ENCODE measurements around the gene PRPF38B.
A peak's percentile ranks its signal among the peaks of the same experiment; 100 is the strongest.
"Not testable (repeated sequence)": the region's sequence is repeated elsewhere in the genome, so short reads cannot be mapped to it uniquely, and the experiment has no call there.

The PRPF38B gene

DNA sequence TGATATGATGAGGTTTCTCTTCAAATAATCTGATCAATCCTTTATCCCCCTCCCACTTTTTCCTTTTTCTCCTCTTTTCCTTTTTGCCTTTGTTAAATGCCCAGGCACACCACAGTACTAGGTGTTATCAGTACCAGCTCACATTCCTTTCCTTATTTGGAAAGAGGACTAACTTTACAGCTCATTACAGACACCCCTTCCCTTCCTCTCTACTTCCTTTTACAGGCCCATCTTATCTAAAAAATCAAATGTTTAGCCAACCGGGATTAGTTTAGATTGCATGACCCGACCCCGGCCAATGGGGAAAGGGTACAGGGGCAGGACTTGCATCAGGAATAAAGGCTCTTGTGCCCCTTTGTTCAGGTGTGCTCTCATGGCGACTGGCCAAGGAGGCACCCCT lies 10.4 kb upstream of the PRPF38B start:
- DNase-seq, result not testable (repeated sequence)

DNA sequence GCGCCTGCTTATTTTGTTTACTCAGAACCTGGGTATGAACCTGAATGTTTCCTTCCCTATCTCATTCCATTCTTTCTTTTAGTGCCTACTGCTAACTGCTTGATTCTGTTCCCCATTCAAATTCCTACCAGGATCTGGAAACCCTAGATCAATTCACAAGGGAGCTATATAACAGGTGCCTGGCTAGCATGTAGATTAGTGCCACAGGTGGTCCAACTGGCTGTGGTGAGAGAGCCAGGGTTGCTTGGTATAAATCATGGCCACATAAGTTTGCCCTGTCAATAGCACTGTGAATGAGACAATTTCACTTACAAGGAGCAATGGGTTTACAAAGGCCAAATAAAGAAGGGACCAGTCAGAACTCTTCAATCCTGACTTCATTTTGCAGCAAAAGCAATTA lies 6.6 kb upstream of the PRPF38B start:
- no peak for DNase-seq

DNA sequence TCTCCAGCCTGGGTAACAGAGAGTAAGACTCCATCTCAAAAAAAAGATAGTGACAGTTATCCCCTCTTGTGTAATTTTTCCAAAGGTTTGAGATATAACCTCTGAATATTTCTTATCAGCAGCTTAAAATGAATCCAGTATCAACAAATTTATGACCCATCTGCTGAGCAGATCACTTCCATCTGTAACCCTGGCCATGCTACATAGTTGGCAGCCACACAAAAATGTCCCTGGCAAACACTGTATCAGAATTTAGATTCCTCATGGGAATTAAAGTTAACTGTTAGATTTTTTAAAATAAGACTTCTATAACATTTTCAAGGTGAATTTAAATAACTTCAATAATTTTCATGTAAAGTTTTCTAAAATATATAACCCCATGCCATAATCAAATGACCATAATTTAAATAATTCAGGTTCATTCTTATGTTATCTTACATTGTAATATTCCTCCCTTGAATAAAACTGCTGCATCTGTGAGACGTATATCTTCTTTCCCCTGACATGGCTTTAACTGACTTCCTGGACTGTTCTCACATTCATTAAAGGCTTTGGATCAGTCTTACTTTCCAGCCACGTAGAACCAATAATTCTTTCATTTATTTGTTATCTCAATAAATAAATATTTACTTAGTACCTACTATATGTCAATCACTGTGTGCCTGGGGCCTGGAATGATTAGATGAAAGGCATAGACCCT lies 5.3 kb upstream of the PRPF38B start:
- no peak for DNase-seq

DNA sequence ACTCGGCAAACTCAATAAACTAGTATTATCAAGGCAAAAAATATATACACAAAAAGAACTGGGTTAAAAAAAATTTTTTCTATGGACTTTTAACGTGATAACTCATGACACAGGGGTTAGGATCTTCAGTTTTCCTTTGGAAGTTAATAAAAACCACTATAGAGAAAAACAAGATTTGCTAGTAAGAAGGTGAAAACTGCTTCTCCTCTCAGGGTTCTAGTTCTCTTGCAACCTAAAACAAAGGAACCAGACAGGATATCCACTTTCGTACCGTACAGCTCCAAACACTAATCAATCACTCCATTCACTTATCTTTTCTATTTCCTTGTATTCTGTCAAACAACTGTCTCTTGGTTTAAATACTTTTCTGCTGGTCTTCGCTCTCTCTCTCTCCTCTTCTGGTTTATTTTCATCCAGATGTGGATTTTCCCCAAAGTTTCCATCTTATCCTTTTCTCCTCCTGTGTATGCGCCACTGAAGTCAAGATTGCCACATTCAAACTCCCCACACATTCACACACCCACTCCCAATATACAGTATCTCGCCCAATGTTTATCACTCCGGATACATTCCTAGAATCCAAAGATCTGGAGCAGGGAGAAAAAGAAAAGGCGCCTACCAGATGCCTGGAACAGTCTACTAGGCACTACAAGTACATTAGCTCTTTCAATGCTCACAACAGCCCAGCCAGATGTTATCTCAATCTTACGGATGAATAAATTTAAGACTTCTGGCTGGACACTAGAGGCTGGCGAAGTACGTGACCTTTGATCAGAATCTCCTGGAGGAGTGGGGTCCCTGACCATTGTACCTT lies 775 bp upstream of the PRPF38B start:
- no peak for DNase-seq

DNA sequence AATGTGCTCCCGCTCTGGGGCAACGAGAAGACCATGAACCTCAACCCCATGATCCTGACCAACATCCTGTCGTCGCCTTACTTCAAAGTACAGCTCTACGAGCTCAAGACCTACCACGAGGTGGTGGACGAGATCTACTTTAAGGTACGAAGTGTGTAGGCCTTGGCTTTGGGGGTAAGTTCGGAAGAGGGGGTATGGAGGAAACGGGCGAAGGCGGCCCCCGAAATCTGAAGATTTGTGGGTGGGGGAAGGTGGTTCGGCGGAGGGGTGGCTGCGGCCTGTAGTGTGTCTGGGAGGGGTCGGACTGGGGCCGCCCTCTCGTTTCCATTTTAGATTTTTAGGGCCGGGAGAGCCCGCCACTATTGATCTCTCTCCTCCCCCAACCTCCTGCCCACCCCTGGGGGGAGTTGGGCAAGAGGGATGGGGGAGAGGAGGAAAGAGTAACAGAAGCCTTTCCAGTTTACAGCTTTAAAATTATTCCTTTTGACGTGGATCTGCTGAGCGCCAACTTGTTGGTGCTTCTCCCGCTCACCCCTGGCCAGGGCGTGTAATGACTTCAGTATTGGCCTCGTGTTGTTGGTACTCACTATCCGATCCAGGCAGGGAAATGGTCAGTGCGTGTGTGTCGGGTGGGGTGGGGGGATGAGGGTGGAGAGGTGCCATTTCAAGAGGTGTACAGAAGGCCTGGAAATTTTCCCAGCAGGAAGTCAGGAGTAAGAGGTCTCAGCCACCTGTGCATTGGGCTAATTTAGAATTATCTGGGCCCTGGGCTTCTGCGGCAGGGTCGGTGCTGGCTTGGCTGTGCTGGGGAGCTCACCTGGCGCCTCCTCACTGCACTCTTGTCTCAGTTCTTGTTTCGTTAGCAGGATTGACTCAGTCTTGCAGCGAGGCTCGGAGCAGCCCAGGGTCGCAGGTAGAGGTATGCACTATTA lies 880 bp downstream of the PRPF38B start:
- DNase-seq, result peak; percentile 33

DNA sequence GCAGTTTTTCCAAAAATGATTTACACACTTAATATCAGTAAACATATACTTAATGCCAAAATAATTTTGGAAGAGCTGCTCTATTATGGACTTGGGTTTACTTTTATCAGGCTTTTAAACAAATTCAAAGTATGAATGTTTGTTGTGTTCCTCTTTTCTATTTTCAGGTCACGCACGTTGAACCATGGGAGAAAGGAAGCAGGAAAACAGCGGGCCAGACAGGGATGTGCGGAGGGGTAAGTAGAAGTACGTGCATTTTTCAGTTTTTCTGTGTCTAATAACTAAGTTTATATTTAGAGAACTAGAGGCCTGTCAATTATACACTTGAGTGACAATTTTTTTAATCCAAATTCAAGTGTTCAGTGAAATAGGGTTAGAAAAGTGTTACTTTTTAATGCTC lies 3.4 kb downstream of the PRPF38B start:
- no peak for DNase-seq

DNA sequence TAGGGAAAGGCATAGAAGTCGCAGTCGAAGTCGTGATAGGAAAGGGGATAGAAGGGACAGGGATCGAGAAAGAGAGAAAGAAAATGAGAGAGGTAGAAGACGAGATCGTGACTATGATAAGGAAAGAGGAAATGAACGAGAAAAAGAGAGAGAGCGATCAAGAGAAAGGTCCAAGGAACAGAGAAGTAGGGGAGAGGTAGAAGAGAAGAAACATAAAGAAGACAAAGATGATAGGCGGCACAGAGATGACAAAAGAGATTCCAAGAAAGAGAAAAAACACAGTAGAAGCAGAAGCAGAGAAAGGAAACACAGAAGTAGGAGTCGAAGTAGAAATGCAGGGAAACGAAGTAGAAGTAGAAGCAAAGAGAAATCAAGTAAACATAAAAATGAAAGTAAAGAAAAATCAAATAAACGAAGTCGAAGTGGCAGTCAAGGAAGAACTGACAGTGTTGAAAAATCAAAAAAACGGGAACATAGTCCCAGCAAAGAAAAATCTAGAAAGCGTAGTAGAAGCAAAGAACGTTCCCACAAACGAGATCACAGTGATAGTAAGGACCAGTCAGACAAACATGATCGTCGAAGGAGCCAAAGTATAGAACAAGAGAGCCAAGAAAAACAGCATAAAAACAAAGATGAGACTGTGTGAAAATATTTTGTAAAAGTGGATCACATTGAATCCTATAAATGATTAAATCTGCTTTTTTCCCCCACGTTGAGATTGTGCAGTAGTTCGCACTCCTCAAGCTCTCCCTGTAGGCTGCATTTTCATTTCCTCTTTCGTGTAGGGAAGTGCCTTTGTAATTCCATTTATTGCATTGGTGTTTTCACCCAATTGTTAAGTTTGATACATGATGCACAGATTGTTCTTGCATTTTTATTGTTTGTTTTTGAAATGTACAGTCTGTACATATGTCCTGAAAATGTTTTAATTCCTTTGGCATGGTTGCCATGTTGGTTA lies 7.5 kb downstream of the PRPF38B start:
- DNase-seq, result no peak

DNA sequence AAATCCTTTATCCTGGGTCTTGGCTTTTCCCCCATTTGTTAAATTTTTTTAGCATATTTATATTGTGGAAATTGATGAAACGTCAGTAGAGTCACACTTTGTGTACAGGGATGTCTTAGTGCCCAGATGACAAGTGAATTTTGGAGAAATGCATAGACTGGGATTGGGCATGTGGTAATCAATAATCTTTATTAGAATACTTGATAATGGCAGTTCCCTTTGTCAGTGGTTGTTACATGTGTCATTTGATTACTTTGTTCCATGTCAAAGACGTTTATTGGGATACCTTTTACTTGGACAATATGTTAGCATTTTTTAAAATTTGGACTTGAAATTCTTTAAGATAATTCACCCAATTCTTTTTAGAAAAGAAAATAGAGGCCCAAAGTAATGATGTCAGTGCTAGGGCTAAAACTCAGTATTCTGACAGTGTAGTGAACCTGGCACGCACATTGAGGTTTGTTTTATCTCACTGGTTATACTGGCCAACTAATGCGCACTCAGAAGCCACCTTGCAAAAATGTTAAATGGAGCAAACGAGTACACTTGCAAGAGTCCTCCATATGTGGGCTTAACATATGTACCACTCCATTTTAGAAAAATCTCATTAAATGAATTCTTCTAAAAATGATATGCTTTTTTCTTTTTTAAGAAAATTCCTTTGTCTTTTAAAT lies 9.2 kb downstream of the PRPF38B start:
- DNase-seq, result no peak

DNA sequence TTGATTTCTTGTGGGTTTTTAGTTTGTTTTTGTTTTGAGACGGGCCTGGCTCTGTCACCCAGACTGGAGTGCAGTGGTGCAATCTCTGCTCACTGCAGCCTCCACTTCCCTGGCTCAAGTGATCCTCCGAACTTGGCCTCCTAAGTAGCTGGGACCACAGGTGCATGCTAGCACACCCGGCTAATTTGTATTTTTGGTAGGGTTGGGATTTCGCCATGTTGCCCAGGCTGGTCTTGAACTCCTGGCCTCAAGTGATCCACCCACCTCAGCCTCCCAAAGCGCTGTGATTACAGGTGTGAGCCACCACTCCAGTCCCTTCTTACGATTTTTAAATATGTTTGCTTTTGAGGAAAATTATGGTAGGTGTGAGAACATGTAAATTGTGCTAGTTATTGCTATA lies 10.0 kb downstream of the PRPF38B start:
- DNase-seq, result not testable (repeated sequence)

DNA sequence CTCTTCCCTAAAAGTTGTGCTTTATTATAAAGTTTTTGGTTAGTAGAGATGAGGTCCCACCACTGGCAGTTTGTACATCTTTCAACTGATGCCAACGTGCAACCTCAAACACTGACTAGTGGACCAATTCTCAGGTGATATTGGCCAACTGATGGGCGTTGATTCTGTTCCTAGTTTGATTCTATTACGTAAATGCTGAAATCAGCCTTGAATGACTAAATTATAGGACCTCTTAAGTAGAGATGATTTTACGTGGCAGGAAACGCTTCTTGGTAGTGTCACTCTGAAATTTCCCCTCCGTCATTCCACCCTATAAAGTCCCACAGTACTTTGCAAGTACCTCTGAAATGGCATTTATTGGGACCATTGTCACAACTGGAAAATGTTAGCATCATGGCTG lies 11.8 kb downstream of the PRPF38B start:
- no peak for DNase-seq

DNA sequence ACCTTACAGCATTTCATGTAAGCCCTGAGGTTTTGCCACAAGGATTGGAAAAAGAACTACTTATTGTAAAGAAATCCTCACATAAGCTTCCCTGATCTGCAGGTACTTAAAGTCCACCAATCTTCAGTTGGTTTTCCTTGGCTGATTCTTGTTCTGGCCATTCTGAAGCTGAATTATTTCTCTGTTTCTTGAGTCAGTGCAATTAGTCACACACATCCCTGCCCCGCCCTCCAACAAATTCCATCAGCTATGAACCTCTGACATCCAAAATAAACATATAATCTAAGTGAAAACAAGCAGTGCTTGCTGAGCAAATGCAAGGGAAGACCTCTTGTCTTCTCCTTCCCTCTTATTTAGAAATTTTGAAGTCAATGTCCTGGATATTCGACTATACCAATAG lies 12.4 kb downstream of the PRPF38B start:
- DNase-seq, result no peak

DNA sequence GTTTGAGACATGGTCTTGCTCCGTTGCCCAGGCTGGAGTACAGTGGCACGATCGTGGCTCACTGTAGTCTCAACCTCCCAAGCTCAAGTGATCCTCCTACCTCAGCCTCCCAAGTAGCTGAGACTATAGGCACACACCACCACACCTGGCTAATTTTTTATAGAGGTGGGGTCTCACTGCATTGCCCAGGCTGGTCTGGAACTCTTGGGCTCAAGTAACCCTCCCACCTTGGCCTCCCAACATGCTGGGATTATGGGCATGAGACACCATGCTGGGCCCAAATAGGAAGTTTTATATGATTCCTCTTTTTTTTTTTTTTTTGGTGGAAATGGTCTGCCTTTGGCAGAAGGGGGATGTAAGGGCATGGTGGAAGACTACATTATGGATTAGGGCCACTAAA lies 14.5 kb downstream of the PRPF38B start:
- no peak for DNase-seq

DNA sequence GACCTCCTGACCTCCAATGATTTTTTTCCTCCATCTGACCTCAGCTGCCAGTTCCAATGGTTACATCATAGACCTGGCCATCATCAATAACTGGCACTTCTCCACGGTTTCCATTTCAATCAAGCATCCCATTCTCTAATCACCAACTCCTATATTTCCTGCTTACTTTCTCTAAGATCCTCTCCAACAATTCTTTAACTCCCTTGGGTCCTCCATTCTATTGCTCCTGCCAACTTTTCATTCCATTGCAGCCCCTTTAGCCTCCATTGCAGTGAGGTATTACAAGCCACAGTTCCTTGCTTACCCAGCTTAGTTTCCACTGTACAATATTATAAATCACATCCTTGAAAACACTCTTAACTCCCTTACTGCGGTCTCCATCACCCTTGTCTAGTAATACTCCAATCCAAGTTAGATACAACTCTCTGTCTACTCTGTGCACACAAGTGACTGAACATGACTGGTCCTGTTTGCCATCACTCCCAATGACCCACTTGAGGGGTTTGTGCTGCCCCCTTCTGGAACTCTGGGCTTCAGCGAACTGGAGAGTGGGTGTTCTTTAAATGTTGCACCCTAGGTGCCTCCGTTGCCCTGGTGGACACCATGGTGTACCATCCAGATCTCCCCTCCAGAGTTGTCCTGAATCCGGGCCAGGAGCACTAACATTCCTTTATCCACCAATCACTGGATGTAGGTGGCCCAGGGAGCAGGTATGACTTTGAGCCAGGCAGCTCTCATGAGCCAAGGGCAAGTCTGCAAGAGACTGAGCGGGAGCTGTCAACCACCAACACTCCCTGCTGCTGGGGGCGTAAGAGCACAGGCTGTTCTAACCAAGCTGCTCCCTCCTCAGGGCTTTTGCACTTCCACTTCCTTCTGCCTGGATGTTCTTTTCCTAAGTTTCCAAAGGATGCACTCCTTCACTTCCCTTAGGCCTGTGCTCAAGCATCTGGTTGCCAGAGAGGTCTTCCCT lies 16.9 kb downstream of the PRPF38B start:
- no peak for DNase-seq

DNA sequence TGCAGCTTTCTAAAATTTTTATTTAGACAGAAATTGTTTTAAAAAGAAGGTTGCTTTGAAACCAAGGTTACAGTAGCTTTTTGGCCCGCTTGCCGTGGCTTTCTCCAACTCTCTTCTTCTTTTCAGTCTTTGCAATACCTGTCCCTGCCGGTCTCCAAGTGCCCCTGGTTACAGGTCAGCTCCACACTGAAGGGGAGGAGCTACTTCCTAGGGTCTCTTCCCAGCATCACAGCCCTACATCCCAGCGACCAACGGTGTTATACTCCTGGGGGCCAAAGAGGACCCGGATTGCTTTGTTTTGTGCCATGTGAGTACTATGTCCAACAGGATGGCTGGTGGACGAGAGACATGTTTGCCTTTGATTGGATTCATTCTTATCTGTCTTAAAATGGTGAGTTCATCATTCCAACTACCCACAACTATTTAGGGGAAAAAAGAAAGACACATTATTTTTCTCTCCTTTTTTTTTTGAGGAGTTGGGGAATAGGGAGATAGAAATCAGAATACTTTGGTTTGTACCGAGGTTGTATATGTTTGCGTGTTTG lies 20.6 kb downstream of the PRPF38B start, which contains the start of gene FNDC7:
Gene FNDC7, plus strand, starts transcription at position 303 of the 545 bp plus-strand sequence. Its CDS starts 26 bp downstream, at position 329.
- no peak for DNase-seq

DNA sequence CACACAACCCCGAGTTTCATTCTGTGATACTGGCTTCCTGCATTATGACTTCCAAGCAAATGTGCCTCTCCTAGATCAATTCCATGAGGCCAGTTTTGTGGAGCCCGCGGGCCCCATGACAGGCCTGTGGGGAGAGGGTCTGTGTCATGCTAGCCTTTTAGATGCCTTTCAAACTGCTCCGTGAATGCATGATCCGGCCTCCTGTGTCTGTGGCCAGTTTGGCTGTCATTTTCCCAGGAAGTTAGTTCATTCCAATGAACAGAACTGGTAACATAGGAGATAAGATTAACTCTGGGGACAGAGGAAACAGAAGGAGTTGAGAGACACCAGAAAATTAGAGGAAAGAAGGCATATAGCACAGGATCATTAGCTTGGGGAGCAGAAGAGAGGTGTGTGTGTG lies 23.8 kb downstream of the PRPF38B start:
- DNase-seq, result no peak

DNA sequence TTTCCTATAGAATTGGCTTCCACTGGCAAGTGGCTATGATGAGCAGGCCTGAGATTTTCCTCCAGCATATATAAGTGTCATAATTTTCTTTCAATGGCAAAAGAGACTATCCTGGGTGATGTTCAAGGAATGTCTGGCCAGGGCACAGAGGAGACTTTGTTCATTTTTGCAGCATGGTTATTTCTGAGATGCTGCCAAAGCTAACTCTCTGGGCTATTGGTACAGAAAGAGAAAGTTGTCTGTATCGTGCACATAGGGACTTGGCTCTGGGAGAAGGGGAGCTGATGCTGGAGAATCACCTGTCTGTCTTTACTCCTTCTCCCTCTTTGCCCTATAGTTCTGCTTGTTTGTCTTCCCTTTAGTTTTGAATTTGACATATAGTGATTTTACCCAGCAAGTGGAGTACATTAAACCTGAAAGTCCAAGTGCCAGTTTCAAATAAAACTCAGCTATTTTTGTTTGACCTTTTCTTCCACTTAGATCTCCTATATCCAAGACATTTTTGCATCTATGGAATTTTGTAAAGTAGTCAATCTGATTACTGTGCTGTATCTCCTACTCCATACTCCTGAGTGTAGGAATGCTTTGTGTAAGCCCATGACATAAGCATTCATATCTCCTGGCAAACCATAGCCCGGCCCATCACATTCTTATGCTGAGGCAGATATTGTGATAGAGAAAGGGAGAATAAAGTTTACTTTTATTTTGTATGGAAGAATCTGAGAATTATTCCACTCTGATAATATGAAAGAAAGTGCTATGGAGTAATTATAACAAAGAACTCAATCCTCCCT lies 24.5 kb downstream of the PRPF38B start:
- DNase-seq, result no peak

DNA sequence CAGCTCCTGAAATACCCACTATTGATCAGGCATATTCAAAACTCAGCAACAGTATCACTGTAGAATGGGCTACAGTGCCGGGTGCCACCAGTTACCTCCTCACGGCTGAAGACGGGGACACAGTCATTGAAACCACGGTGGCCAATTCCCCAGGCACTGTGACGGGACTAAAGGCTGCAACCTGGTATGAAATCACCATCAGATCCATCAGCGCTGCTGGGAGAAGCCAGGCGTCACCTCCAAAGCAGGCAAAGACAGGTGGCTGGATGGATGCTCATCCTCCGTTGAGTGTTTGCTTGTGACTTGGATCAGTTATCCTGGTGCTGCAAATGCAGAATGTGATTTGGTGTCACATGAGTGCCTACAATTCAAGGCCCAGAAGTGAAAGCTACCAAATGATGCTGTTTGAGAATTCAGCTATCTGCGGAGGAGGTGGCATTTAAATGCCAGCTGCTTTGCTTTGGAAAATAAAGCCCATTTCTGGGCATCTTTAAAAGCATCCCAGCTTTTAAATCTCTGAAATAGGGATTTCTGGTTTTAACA lies 25.7 kb downstream of the PRPF38B start:
- DNase-seq, result no peak

DNA sequence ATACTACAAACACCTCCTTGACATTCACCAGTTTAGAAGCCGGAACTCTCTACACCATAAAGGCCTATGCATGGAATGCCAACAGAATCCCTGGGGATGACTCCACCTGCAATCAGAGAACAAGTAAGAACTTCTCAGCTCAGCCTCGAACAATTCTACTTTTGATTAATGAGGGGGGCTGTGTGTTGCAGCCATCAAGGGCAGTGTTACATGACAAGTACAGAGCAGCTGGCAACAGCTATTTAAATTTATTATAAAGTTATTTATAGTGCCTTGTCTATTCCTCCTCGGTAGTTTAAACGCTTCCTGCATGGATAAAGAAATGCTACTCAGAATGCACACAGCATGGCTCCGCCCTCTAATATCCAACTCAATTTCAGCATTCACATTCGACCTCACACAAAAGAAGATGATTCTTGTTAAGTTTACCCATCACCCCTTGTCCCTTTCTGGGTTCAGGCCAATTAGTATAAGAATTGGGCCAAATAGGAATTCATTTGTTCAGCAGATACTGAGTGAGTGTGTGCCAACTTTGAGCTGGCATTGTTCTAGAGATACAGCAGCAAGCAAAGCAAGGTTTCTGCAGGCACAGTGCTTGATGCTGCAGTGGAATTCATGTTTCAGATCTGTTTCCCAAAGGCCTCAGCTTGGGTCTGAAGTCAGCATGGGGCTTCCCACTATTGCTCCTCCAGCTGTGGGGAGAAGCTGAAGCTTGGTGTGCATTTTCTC lies 27.0 kb downstream of the PRPF38B start:
- DNase-seq, result no peak
